GM21528 (cell line): ENCODE measurements around the gene NABP2.
"Not testable (repeated sequence)": the region's sequence is repeated elsewhere in the genome, so short reads cannot be mapped to it uniquely, and the experiment has no call there.

Experiments used
- ATAC-seq: cut with Tn5 transposase; IDR thresholded peaks from one replicate; pipeline ENCODE4 v1.9.1; 2021; ENCODE audit warnings: mild to moderate bottlenecking, moderate library complexity; ENCODE audit not compliant: unreplicated experiment, low FRiP score

Gene NABP2

GRCh38 chr12:56224102-56224701 is at the start of gene NABP2:
Gene NABP2, plus strand, starts transcription at chr12:56224342. Its CDS starts 515 bp downstream, at chr12:56224857.
- peak; percentile 67 for ATAC-seq

- ATAC-seq, result no peak
Measured at GRCh38 chr12:56178347-56178746, 45.8 kb upstream of the NABP2 start.

- no peak for ATAC-seq
Measured at GRCh38 chr12:56186957-56187356, 37.2 kb upstream of the NABP2 start.

DNA sequence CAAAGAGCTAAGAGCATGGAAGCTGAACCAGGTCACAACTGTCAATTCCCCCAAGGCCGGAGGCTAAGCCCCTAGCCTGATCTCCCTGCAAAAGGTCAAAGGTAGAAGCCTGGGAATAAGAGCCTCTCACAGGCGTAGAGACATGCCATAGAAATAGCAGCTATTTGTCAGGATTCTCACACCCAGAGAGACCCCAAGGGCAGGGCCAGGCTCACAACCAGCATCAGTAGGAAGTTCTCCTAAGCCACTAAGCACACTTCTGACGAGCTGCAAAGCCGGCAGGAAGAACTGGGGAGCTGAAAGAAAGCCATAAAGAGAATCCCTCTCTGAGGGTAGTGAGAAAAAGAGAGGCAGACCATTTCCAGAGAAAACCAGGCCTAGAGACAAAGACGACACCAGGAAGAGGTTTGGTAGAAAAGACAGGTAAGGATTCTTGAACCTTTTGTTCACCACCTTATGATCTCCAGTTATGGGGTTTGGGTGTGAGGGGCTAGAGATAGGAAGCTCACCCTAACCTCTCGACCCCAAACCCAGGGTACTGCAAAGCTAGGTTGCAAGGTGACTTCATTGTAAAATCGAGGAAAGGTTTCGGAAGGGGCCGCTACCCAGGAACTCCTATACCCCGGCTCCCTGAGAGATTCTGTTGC is 35.9 kb upstream of the NABP2 start:
- no peak for ATAC-seq

DNA sequence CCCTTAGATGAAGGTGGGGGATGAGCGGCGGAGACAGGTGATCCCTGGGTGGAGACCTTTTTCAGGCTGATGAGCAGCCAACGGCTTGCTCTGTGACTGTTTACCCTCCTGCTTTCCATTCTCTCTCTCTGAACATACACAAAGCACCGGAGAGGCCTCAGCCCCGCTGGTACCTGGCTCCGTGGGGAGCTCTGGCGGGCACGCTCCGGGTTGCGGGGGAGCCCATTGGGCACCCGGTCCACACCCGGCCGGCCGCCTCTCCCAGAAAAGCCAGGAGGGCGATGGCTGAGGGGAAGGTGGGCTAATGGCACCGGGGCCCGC is 35.4 kb upstream of the NABP2 start:
- peak; percentile 4 for ATAC-seq

- ATAC-seq, result peak; percentile 74
Measured at GRCh38 chr12:56189099-56189917, 34.8 kb upstream of the NABP2 start, which contains the start of gene SMARCC2. Gene SMARCC2, minus strand, starts transcription at chr12:56189483. Its CDS starts 22 bp downstream, at chr12:56189461.

DNA sequence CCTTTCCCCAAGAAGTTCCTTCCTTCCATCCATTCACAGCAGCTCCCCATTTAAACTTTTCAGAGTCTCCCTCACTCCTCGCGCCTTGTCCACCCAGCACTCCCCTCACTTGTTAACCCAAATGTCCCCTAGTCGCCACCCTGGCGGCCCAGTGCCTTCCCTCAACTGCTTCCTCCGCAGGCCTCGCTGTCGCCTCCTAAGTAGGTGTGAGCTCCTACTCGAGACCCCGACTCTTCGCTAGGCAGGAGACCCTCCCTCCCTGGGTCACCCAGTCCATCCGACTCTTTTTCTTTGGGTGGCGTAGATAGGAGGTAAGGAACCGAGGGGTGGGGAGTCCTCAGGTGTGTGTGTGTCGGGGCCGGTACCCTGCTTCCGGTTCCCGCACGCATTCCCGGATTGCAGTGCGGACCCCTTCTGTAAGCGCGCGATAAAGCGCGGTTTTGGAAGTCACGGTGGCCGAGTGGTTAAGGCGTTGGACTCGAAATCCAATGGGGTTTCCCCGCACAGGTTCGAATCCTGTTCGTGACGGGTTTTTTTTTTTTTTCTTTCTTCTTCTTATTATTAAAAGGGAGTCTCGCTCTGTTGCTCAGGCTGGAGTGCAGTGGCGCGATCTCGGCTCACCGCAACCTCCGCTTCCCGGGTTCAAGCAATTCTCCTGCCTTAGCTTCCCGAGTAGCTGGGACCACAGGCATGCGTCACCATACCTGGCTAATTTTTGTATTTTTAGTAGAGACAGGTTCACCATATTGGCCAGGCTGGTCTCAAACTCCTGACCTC is 34.0 kb upstream of the NABP2 start:
- peak; percentile 43 for ATAC-seq

GRCh38 chr12:56190695-56191155 is 33.4 kb upstream of the NABP2 start:
- ATAC-seq, result no peak

- no peak for ATAC-seq
Measured at GRCh38 chr12:56192582-56192981, 31.6 kb upstream of the NABP2 start.

DNA sequence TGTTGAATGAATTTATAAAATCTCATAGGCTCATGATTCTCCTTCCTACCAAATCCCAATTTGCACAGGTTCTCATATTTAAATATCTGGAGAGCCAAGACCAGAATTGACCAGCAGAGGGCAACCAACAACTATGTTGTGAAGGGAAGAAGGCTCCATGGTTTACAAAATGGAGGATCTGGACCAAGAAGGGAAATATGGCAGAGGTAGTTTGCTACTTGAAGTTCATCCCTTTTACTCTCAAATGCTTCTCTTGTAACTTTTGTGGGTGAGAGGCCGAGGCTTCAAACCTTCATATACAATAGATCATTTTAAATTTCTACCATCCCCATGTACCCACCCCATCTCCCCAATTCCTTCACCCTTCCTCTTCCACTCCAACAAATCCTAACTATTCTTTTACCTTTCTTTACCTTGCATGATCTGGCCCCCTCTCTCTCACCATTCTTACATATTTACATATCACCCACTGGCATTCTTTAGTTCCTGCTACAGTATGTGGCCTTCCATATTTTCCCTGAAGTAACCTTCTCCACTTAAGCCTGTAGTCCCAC is 31.0 kb upstream of the NABP2 start:
- ATAC-seq, result no peak

GRCh38 chr12:56196818-56197550 is 27.2 kb upstream of the NABP2 start:
- not testable (repeated sequence) for ATAC-seq

- ATAC-seq, result no peak
Measured at GRCh38 chr12:56197921-56198635, 26.1 kb upstream of the NABP2 start.

DNA sequence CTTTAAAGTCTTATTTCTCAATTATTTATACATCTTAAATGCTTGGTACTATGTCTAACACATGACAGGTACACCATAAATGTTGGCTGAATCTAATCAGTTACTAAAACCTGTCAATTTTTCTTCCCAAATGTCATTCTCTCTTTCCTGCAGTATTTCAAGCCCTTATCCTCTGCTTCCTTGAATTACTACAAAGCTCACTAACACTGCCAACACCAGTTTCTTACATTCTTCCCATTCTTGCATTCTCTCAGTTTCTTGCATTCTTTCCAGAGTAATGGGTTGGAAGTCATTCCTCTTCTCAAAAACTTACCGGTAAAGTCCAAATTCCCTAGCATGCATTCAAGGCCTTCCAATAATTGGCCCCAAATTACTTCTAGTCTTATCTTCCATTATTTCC is 25.3 kb upstream of the NABP2 start:
- no peak for ATAC-seq

GRCh38 chr12:56202366-56202765 is 21.8 kb upstream of the NABP2 start:
- ATAC-seq, result no peak

- ATAC-seq, result no peak
Measured at GRCh38 chr12:56202838-56203237, 21.3 kb upstream of the NABP2 start.

- ATAC-seq, result no peak
Measured at GRCh38 chr12:56204275-56204674, 19.9 kb upstream of the NABP2 start.

DNA sequence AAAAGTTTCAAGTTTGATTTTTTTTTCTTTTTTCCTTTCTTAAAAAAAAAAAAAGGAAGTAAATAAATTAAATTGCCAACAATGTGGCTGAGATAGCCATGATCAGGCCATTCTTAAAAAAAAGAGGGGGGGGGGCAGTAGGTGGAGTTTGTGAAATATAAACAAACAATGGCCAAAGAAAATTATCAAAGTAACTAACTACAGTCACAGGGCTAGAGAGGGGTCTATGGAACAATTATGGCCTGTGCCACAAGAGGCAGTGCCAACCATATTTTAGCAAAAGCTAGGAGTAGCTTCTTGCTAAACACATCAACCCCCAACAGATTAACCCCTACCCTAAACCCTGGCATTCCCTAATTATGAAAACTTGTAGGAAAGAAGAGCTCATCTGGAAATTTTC is 18.7 kb upstream of the NABP2 start:
- ATAC-seq, result no peak

DNA sequence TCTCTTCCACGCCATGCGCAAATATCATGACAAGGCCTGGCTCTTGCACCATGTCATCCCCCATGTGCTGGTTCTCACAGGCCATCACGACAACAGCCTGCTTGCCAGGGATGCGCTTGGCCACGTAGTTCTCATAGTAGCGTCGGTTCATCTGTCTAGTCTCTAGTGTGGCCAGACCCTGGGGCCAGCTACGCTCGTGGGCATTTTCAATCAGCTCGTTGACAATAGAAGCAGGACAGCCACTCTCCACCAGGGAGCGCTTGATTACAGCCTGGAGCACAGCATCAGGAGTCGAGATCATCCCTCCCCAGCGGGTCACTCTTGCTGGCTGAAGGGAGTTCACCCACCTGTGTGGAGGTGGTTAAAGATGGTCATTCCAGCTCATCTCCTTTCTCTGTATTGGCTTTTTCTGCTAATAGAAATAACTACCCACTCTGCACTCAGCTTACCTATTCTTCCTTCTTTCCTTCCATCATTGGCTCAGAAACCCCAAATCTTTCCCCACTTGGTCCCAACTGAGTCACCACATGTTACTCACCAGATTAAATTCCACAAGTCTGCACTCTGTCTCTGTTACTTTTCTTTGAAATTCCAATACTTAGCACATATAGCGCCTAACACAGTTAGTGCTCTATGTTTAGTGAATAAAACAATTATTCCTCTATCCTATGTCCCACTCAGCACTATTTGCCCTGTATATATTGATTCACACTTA is 17.5 kb upstream of the NABP2 start:
- ATAC-seq, result no peak

DNA sequence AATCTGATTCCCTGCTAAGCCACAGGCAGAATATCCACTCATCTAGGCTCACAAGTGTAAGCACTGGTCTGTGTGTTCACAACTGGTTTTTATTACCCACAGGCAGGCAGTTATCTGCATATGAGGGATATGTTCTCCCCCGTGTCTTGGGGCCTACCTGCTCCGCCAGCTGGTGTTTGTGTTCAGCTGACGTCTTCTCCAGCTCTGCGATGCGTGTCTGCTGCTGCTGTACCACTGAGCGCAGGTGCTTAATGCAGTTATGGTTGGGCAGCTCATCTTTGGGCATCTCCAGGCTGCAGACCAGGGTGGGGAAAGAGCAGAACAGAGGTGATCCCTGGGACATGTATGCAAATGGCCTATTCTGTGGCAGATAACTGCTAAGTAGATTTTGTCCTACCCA is 16.1 kb upstream of the NABP2 start:
- no peak for ATAC-seq
